ENCODE data around the gene CMIP. TPM values are rescaled to one million over a fixed set of nuclear protein-coding genes. Genes with fewer than 3 reads are reported as not detected.

Gene CMIP
- total RNA-seq, 4 donors from 2014 or later = 14.5 to 24.6 (median 21.0) TPM

DNA sequence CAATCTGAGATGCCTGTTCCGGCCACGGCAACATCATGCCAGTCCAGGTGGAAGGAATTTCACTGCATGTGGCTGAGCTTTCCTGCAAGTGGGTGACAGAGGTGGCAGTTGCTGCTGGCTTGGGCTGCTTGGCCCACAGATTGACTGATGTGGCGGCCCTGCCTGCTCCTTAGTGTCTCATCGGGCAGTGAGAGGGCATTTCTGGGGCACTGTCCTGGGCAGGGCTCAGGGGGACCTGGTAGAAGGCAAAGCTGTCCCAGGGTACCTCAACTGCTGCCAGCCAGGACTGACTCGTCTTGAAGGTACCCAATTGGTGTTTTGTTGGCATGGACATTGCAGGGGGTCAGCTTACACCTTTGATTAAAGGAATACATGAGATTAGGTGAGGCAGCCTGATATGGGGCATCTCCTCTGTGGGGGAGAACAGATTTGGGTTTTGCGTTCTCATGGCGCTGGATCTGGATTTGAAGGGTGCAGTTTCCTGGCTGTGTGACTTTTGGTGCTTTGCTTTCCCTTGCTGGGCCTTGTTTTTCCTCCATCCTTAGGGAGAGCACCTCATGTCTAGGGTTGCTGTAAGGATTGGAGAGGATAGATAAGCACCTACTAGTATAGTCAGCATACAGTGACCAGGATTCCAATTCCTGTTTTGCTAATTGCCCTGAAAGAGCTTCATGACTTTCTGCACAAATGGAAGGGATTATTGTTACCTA, 5.4 kb downstream of the CMIP start:
- Histone ChIP-seq H3K9me3 (no peaks in the 10 kb centered on the region), H3K27ac (replicated peaks in 1 of 4) (no peak overlapping the region), H3K4me1 (peaks cover 32 to 76% (median 61%) of the 10 kb centered on the region in 4 donors), H3K4me3 (no peak overlapping the region), H3K36me3 (no peaks in the 10 kb centered on the region), H3K27me3 (no peaks in the 10 kb centered on the region)
- TF ChIP-seq POLR2A (IDR thresholded peaks at IDR 0.05; ENCODE audit: low read depth) = no peak
- intact Hi-C loops (cut with DNase I) = no loop called here
- no peak for DNase-seq (ENCODE audit: extremely low spot score)
- WGBS = 88% methylated on average over 7 of the region's 7 CpGs

DNA sequence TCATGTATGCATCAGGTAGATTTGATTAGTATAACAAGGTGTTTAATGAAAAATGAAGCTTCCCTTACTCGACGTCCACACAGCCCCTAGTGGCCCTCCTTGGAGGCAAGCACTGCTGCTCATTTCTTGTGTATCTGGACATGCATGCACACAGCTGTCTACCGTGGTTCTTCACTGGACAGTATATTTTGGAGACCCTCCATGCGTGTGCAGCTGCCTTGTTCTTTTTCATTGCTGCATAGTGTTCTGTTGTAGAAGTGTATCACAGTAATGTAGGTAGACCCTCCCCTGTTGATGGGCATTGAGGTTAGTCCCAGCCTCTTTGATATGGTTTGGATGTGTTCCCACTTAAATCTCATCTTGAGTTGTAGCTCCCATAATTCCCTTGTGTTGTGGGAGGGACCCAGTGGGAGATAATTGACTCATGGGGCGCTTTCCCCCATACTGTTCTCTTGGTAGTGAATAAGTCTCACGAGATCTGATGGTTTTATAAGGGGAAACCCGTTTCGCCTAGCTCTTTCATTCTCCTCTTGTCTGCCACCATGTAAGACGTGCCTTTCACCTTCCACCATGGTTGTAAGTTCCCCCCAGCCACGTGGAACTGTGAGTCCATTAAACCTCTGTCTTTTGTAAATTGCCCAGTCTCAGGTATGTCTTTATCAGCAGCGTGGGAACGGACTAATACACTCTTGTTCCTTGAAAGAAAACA, 6.3 kb downstream of the CMIP start:
- no peak for DNase-seq (ENCODE audit: extremely low spot score)
- no peak for TF ChIP-seq POLR2AphosphoS5 (IDR thresholded peaks at IDR 0.05)
- TF ChIP-seq EP300 (IDR thresholded peaks at IDR 0.05) = no peak
- TF ChIP-seq, protein P1, sequence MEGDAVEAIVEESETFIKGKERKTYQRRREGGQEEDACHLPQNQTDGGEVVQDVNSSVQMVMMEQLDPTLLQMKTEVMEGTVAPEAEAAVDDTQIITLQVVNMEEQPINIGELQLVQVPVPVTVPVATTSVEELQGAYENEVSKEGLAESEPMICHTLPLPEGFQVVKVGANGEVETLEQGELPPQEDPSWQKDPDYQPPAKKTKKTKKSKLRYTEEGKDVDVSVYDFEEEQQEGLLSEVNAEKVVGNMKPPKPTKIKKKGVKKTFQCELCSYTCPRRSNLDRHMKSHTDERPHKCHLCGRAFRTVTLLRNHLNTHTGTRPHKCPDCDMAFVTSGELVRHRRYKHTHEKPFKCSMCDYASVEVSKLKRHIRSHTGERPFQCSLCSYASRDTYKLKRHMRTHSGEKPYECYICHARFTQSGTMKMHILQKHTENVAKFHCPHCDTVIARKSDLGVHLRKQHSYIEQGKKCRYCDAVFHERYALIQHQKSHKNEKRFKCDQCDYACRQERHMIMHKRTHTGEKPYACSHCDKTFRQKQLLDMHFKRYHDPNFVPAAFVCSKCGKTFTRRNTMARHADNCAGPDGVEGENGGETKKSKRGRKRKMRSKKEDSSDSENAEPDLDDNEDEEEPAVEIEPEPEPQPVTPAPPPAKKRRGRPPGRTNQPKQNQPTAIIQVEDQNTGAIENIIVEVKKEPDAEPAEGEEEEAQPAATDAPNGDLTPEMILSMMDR (IDR thresholded peaks at IDR 0.05) = no peak
- TF ChIP-seq POLR2A (IDR thresholded peaks at IDR 0.05; ENCODE audit: low read depth) = no peak
- Histone ChIP-seq H3K9me3 (no peaks in the 10 kb centered on the region), H3K4me3 (no peak overlapping the region), H3K27ac (replicated peaks in 1 of 4) (no peak overlapping the region), H3K4me1 (peaks cover 31 to 70% (median 56%) of the 10 kb centered on the region in 4 donors), H3K36me3 (no peaks in the 10 kb centered on the region), H3K27me3 (no peaks in the 10 kb centered on the region)
- intact Hi-C loops (cut with DNase I) = no loop called here
- 90% methylated on average over 12 of the region's 12 CpGs for WGBS

DNA sequence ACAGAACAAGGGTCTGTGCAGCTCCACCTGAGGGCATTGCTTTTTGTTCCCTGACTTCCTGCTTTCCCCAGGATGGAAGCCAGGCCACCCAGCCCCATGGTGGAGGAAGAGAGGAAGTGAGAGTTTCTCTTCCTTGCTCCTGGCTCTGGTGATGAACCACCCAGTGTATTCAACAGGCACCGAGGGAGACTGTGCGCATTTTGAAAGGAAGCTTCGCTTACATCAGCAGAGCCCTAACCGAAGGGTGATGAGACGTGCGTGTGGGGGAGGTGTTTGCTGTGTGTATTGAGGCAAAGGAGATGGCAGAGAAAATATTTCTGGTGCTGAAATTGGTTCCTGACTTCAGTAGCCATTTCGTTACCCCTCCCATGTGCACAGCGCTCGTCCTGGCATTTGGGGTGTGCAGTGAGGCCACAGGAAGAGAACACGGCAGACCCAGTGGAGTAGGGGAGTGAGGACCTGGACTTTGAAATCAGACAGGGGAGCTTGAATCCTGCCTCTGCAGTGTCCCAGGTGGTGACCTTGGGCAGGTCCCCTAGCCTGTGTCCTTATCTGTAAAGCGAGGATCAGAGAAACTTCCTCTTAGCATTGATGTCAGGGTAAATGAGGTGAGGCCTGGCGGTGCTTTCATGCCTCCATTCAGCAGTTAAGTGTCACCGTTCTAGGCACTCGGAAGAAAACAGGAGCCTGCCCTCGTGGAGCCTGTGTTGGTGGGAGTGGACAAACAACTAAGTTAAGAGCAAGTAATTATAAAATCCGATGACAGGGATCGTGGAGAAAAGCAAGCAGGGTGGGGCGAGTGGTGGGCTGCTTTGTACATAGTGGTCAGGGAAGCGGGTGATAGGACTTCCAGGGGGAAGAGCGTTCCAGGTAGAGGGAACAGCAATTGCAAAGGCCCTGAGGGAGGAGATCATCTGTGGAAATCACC, 7.4 kb downstream of the CMIP start:
- Histone ChIP-seq H3K4me3 (no peak overlapping the region), H3K4me1 (peaks cover 24 to 60% (median 49%) of the 10 kb centered on the region in 4 donors), H3K27ac (replicated peaks in 1 of 4) (peak overlapping the region in 1 of 4 donors; percentile 17), H3K27me3 (no peaks in the 10 kb centered on the region), H3K36me3 (peaks cover 0 to 10% (median 3%) of the 10 kb centered on the region in 4 donors), H3K9me3 (no peaks in the 10 kb centered on the region)
- TF ChIP-seq POLR2AphosphoS5 (IDR thresholded peaks at IDR 0.05) (peak; percentile 11 to 21), EP300 (IDR thresholded peaks at IDR 0.05) (no peak), POLR2A (IDR thresholded peaks at IDR 0.05; ENCODE audit: low read depth) (no peak)
- TF ChIP-seq, protein P1 (IDR thresholded peaks at IDR 0.05) = no peak
- intact Hi-C loops (cut with DNase I) = no loop called here
- 79% methylated on average over 20 of the region's 20 CpGs for WGBS
- DNase-seq (ENCODE audit: extremely low spot score) = no peak

DNA sequence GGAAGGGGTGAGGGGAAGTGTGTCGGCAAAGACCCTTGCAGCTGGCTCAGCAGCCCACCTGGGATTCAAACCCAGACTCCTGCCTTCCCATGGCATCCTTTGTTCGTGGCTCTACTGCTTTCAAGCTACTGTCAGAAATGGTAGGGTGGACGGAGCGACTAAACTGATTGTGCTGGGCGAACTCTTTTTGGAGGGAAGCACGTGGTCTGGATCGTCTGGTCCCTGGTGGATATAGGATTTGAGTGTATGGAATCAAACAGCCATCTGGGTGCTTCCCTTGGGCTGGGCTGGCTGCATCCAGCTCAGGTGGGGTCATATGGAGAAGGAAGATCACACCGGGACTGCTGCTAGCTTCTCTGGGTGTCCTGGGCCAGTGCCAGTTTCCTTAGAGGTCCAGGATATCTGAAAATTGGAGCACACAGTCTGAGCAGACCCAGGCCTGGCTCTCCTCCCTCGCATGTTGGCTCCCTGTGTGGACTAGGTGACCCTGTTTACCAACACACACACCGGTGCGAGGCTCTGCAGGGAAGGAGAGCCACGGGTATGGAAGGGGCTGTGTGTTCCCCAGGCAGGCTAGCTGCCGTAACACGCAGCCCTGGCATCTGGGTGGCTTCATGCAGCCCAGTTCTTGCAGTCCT, 8.6 kb downstream of the CMIP start:
- DNase-seq (ENCODE audit: extremely low spot score) = no peak
- intact Hi-C loops (cut with DNase I) = no loop called here
- Histone ChIP-seq H3K27me3 (no peaks in the 10 kb centered on the region), H3K27ac (replicated peaks in 1 of 4) (no peak overlapping the region), H3K36me3 (peaks cover 0 to 16% (median 3%) of the 10 kb centered on the region in 4 donors), H3K9me3 (no peaks in the 10 kb centered on the region), H3K4me3 (no peak overlapping the region), H3K4me1 (peaks cover 22 to 60% (median 49%) of the 10 kb centered on the region in 4 donors)
- 85% methylated on average over 8 of the region's 14 CpGs for WGBS
- no peak for TF ChIP-seq EP300 (IDR thresholded peaks at IDR 0.05)
- no peak for TF ChIP-seq POLR2A (IDR thresholded peaks at IDR 0.05; ENCODE audit: low read depth)
- no peak for TF ChIP-seq POLR2AphosphoS5 (IDR thresholded peaks at IDR 0.05)
- TF ChIP-seq, protein P1 (IDR thresholded peaks at IDR 0.05) = no peak

All from esophagus muscularis mucosa (tissue), 4 donors.